GM19023 (cell line): ENCODE measurements around the gene TMEM117.
"Not testable (repeated sequence)": the region's sequence is repeated elsewhere in the genome, so short reads cannot be mapped to it uniquely, and the experiment has no call there.

Experiments
- ATAC-seq: cut with Tn5 transposase; IDR thresholded peaks from one replicate; pipeline ENCODE4 v1.9.1; 2021; ENCODE audit warnings: mild to moderate bottlenecking, moderate library complexity; ENCODE audit not compliant: unreplicated experiment

TMEM117 gene

GRCh38 chr12:43836475-43836989, 651 bp downstream of the TMEM117 start:
- ATAC-seq, result peak; percentile 22

GRCh38 chr12:43840338-43840737, 4.5 kb downstream of the TMEM117 start:
- ATAC-seq, result no peak

GRCh38 chr12:43841253-43841652, 5.4 kb downstream of the TMEM117 start:
- ATAC-seq, result no peak

- ATAC-seq, result no peak
These were observed 6.4 kb downstream of the TMEM117 start for GRCh38 chr12:43842259-43842658.

GRCh38 chr12:43847425-43848225, 11.7 kb downstream of the TMEM117 start:
- not testable (repeated sequence) for ATAC-seq

- no peak for ATAC-seq
These were observed 12.3 kb downstream of the TMEM117 start for GRCh38 chr12:43848226-43848507.

GRCh38 chr12:43848786-43849185, 12.9 kb downstream of the TMEM117 start:
- ATAC-seq, result no peak

GRCh38 chr12:43852744-43853143, 16.9 kb downstream of the TMEM117 start:
- no peak for ATAC-seq

GRCh38 chr12:43856972-43857371, 21.1 kb downstream of the TMEM117 start:
- ATAC-seq, result no peak

GRCh38 chr12:43858096-43858495, 22.2 kb downstream of the TMEM117 start:
- ATAC-seq, result no peak

GRCh38 chr12:43858991-43859390, 23.1 kb downstream of the TMEM117 start:
- ATAC-seq, result no peak

- no peak for ATAC-seq
These were observed 25.3 kb downstream of the TMEM117 start for GRCh38 chr12:43861015-43861839.

- ATAC-seq, result no peak
These were observed 25.9 kb downstream of the TMEM117 start for GRCh38 chr12:43861840-43862150.

- no peak for ATAC-seq
These were observed 28.0 kb downstream of the TMEM117 start for GRCh38 chr12:43863770-43864366.

- ATAC-seq, result not testable (repeated sequence)
These were observed 28.7 kb downstream of the TMEM117 start for GRCh38 chr12:43864557-43864956.

- ATAC-seq, result no peak
These were observed 33.3 kb downstream of the TMEM117 start for GRCh38 chr12:43869184-43869583.

GRCh38 chr12:43869765-43870164, 33.9 kb downstream of the TMEM117 start:
- not testable (repeated sequence) for ATAC-seq

GRCh38 chr12:43871258-43871657, 35.4 kb downstream of the TMEM117 start:
- ATAC-seq, result not testable (repeated sequence)

GRCh38 chr12:43872396-43872795, 36.5 kb downstream of the TMEM117 start:
- no peak for ATAC-seq

GRCh38 chr12:43878050-43878449, 42.2 kb downstream of the TMEM117 start:
- ATAC-seq, result no peak

GRCh38 chr12:43880547-43880946, 44.7 kb downstream of the TMEM117 start:
- no peak for ATAC-seq
